Progenitor cell of endocrine pancreas (in vitro differentiated cells): Measurements from ENCODE around the gene SH3RF2. TPM values are rescaled to one million over a fixed set of nuclear protein-coding genes. Genes with fewer than 3 reads are reported as not detected.

Experiments used
- DNase-seq: peaks from one replicate; pipeline ENCODE4 v3.0.0; 2021; ENCODE audit warnings: low spot score; ENCODE audit not compliant: unreplicated experiment
- H3K27ac Mint-ChIP-seq: 2 replicates; pipeline ENCODE4 v1.8.0; 2021; ENCODE audit warnings: mild to moderate bottlenecking, moderate library complexity, mixed read lengths
- H3K27me3 Mint-ChIP-seq: 2 replicates; pipeline ENCODE4 v1.8.0; 2021; ENCODE audit warnings: mixed read lengths
- H3K36me3 Mint-ChIP-seq: 2 replicates; pipeline ENCODE4 v1.8.0; 2022; ENCODE audit warnings: mixed read lengths; ENCODE audit not compliant: insufficient read depth
- H3K4me1 Mint-ChIP-seq: 2 replicates; pipeline ENCODE4 v1.8.0; 2021; ENCODE audit warnings: low read depth, mixed read lengths
- H3K4me3 Mint-ChIP-seq: 2 replicates; pipeline ENCODE4 v1.8.0; 2021; ENCODE audit warnings: low read depth, mild to moderate bottlenecking, moderate library complexity, mixed read lengths
- H3K9me3 Mint-ChIP-seq: 2 replicates; pipeline ENCODE4 v1.8.0; 2021; ENCODE audit warnings: low read depth, mixed read lengths
- CTCF ChIP-seq: fragments of 200-600 bp; sonication (generic); IDR thresholded peaks from one replicate; pipeline ENCODE4 v1.5.0; 2021; ENCODE audit warnings: antibody characterized with exemption, mild to moderate bottlenecking; ENCODE audit not compliant: unreplicated experiment
- total RNA-seq: library from RNA; stranded (reverse); gene quantifications from 2 replicates; pipeline ENCODE4 v1.2.1, GENCODE V29; 2021

Gene SH3RF2
- total RNA-seq, 1 donor from 2014 or later, result 17.6 TPM

DNA sequence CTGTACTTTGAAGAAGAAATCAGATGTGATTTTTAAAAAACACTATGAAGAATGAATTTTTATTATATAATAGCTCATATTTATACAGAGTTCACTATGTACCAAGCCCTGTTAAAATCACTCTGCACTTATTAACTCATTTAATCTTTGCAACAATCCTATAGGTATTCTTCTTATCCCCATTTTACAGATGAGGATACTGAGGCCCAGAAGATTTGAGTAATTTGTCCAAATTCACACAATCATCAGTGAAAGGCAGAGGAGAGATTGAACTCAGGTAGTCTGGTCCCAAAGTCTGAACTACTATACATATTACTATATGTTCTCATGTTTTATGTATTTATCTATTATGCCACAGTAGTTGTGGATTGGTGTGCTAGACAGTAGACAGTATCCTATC is 152.9 kb downstream of the SH3RF2 start:
- DNase-seq, result no peak
- no peak for TF ChIP-seq CTCF
- Mint-ChIP-seq H3K36me3 (peaks cover 3% of the 10 kb centered on the region), H3K4me3 (no peak overlapping the region), H3K4me1 (no peaks in the 10 kb centered on the region), H3K27ac (no peak overlapping the region), H3K9me3 (peaks cover 2% of the 10 kb centered on the region), H3K27me3 (no peaks in the 10 kb centered on the region)

DNA sequence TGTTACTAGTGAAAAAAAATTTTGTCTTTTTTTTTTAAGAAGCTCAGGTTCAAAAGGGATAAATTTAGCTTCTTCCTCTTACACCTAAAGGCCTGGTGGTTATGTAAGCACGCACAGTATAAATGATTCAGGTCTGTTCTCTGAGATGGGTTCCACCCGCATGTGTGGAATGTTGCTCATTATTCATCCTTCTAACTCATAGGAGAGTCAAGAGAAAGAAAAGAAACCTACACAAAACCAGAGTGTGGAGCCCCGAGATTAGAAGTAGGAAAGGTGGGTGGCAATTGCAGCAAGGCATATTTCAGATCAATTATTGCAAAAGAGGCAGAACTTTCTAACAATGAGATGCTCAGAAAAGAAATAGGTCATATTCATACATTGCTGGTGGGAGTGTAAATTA is 155.5 kb downstream of the SH3RF2 start:
- no peak for TF ChIP-seq CTCF
- Mint-ChIP-seq H3K9me3 (no peaks in the 10 kb centered on the region), H3K4me3 (no peak overlapping the region), H3K27me3 (no peaks in the 10 kb centered on the region), H3K4me1 (no peaks in the 10 kb centered on the region), H3K36me3 (peaks cover 3% of the 10 kb centered on the region), H3K27ac (no peak overlapping the region)
- no peak for DNase-seq

GRCh38 chr5:146098047-146098446 is 161.7 kb downstream of the SH3RF2 start:
- no peaks in the 10 kb centered on the region for H3K27me3 Mint-ChIP-seq
- DNase-seq, result no peak
- TF ChIP-seq CTCF, result no peak
- no peak overlapping the region for H3K4me3 Mint-ChIP-seq
- H3K27ac Mint-ChIP-seq, result no peak overlapping the region
- no peaks in the 10 kb centered on the region for H3K4me1 Mint-ChIP-seq
- H3K9me3 Mint-ChIP-seq, result no peaks in the 10 kb centered on the region
- no peaks in the 10 kb centered on the region for H3K36me3 Mint-ChIP-seq

DNA sequence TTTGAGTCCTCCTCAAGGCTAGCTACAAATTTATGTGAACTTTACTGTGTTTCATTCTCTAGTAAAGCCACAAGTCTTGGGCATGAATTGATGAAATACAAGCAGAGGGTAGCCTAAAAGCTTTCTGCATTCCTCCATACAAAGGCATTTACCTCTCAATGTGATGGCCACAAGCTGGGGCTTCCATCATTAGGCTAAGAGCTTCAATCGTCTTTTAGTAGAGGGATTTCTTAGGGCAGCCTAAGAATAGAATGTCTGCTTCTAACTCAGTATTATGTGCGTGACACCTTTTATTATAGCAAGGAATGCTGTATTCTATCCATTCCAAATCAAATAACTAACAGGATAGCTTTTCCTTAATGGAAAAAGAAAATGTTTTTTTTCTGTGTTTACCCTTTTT is 165.3 kb downstream of the SH3RF2 start:
- Mint-ChIP-seq H3K27me3 (no peaks in the 10 kb centered on the region), H3K36me3 (peaks cover 3% of the 10 kb centered on the region), H3K9me3 (no peaks in the 10 kb centered on the region), H3K4me3 (no peak overlapping the region), H3K4me1 (no peaks in the 10 kb centered on the region), H3K27ac (no peak overlapping the region)
- no peak for TF ChIP-seq CTCF
- DNase-seq, result no peak

DNA sequence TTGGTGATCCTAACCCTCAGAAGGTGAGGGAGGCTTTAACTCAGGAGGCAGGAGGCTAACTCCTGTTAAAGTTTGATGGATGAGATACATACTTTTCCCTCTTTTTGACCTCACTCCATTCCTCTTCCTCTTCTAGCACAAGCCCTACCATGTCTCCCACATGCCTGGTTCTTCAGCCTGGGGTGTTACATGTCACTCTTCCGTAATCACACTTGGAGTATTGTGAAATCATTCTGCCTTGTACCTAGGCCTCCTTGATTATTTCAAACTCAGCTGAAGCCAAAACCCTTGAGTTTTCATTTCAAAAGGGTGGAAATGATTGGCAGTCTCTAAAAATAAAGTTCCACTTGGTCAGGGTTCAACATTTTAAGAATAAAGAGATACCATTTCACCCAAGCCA is 167.2 kb downstream of the SH3RF2 start:
- Mint-ChIP-seq H3K27ac (no peak overlapping the region), H3K4me1 (no peaks in the 10 kb centered on the region)
- DNase-seq, result no peak

More for the DNA sequence above, 167.2 kb downstream of the SH3RF2 start:
- no peak for TF ChIP-seq CTCF
- no peaks in the 10 kb centered on the region for H3K27me3 Mint-ChIP-seq
- H3K9me3 Mint-ChIP-seq, result no peaks in the 10 kb centered on the region
- no peak overlapping the region for H3K4me3 Mint-ChIP-seq
- H3K36me3 Mint-ChIP-seq, result peaks cover 3% of the 10 kb centered on the region
